Left cardiac atrium (tissue), 2 donors: ENCODE data around the gene PLA2G7. TPM values are rescaled to one million over a fixed set of nuclear protein-coding genes. Genes with fewer than 3 reads are reported as not detected.

Experiments used
- total RNA-seq, 2 donors: library from RNA; stranded (reverse); fragmentation: NEBNext Ultra II Directional; extraction: Animal tissue kit (Norgen Biotek cat#: 25700); gene quantifications; one replicate each; pipeline ENCODE4 v1.2.1, GENCODE V29; 2021
- donor health status: DM: no; HTN: yes; CAD: no; lungs with severe emphysema.
- donor health status: DM: yes; HTN: yes; CAD: no.

Gene PLA2G7
- total RNA-seq, 2 donors from 2014 or later: 0.32 to 0.55 TPM

Other genes with a start within 250 kb of the PLA2G7 start
- gene RCAN2, start 243.9 kb downstream of the PLA2G7 start, total RNA-seq: 100 to 1,000 TPM; 112 to 152 TPM
- gene CYP39A1, start 82.6 kb downstream of the PLA2G7 start, total RNA-seq: 1 to 10 TPM; 3.7 to 5.4 TPM
- gene SLC25A27, start 82.4 kb downstream of the PLA2G7 start, total RNA-seq: 10 to 100 TPM in 1 of 2 donors, 1 to 10 TPM in 1; 7.8 to 16.2 TPM
- under 1 TPM; 0.21 to 0.71 TPM for gene TDRD6, start 47.5 kb downstream of the PLA2G7 start, total RNA-seq
- gene ANKRD66, start 11.6 kb upstream of the PLA2G7 start, total RNA-seq: not detected
- not detected for gene MEP1A, start 58.0 kb upstream of the PLA2G7 start, total RNA-seq
- 10 to 100 TPM; 37.4 to 56.9 TPM for gene ADGRF5, start 186.6 kb upstream of the PLA2G7 start, total RNA-seq